ENCODE measurements around the gene ZNF585A. TPM values are rescaled to one million over a fixed set of nuclear protein-coding genes. Genes with fewer than 3 reads are reported as not detected.
"Not testable (repeated sequence)": the region's sequence is repeated elsewhere in the genome, so short reads cannot be mapped to it uniquely, and the experiment has no call there.

Gene ZNF585A
- total and polyA plus RNA-seq, 12 donors, result 8.1 to 39.4 (median 16.7) TPM

GRCh38 chr19:37218592-37218935 lies 46.1 kb upstream of the ZNF585A start:
- 13 to 20% (median 15%) methylated on average over 6 of the region's 6 CpGs for WGBS, 4 donors

DNA sequence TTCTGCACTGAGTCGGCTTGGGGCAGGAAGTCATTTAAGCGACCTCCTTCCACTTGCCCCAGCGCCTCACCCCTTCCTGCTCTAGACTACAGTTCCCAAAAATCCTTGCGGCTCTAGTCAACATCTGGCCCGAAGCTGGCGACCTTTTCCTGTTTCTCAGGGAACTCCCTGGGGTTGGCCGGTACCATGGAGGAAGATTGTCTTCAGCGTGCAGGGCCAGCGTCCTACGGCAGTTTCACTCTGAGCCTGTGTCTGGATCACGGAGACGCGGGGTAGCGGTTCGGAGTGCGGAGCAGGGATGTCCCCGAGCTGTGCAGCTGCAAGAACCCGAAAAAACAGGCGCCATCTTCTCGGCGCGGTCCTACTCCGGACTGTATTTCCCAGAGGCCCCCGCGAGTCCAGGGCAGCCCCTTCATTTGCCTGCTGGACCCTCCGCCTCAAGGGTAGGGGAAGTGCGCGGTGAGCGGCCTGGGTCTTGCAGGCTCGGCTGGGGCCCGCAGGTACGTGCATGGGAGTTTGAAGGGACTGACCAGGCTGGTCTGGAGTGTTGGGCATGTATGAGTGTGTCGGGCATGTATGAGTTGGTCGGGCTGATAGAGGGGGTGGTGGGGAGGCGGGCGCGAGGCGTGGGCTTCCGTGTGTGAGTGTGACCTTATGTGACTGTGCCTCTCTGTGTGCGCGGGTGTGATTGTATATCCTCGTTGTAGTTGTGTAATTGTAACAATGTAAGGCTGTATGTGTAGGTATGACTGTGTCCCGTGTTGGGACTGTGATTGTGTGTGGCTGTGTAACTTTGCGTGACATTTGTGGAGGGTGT lies 45.5 kb upstream of the ZNF585A start, which contains the start of gene ZNF383:
ZNF383 (plus strand) TSS at position 440 of the 817 bp plus-strand sequence. CDS start 12,240 bp downstream, outside the sequence.
- intact Hi-C loops (cut with DNase I), result loop anchor here in 1 of 2 donors (10.0 kb wide), 1 partner anchor 107 kb away; no protein-coding TSS in a partner anchor
- peak within 1 kb of the TSS; percentile 38 to 92 (median 87) for H3K27ac ChIP-seq
- no peaks in the 10 kb centered on the region for H3K9me3 ChIP-seq (replicated peaks in 1 of 3)
- WGBS, 4 donors, result 0% methylated on average over 31 to 44 of the region's 44 CpGs
- peaks cover 0 to 9% of the 10 kb centered on the region in 2 donors for H3K36me3 ChIP-seq (replicated peaks in 1 of 2)
- peak within 1 kb of the TSS; percentile 19 to 100 (median 80) for H3K4me3 ChIP-seq
- no peaks in the 10 kb centered on the region for H3K27me3 ChIP-seq
- peak; percentile 82 to 92 (median 89) for DNase-seq
- no peak for TF ChIP-seq CTCF (IDR thresholded peaks at IDR 0.05)
- TF ChIP-seq POLR2A (IDR thresholded peaks at IDR 0.05), result peak; percentile 41 to 78
- peaks cover 4 to 13% of the 10 kb centered on the region in 2 donors for H3K4me1 ChIP-seq (replicated peaks in 1 of 2)

More at GRCh38 chr19:37218592-37218935, 46.1 kb upstream of the ZNF585A start:
- peaks cover 4 to 13% of the 10 kb centered on the region in 2 donors for H3K4me1 ChIP-seq (replicated peaks in 1 of 2)
- no peak for TF ChIP-seq CTCF (IDR thresholded peaks at IDR 0.05)
- no peak for TF ChIP-seq POLR2A (IDR thresholded peaks at IDR 0.05)
- peaks cover 0 to 14% of the 10 kb centered on the region in 2 donors for H3K36me3 ChIP-seq (replicated peaks in 1 of 2)
- no peaks in the 10 kb centered on the region for H3K9me3 ChIP-seq (replicated peaks in 1 of 3)
- intact Hi-C loops (cut with DNase I), result loop anchor here in 1 of 2 donors (10.0 kb wide), 1 partner anchor 106 kb away; no protein-coding TSS in a partner anchor
- peak in 2 of 7 donors; percentile 10 to 13 for DNase-seq
- peak overlapping the region; percentile 19 to 100 (median 80) for H3K4me3 ChIP-seq
- peak overlapping the region in 4 of 5 donors; percentile 38 to 92 (median 90) for H3K27ac ChIP-seq
- H3K27me3 ChIP-seq, result no peaks in the 10 kb centered on the region

DNA sequence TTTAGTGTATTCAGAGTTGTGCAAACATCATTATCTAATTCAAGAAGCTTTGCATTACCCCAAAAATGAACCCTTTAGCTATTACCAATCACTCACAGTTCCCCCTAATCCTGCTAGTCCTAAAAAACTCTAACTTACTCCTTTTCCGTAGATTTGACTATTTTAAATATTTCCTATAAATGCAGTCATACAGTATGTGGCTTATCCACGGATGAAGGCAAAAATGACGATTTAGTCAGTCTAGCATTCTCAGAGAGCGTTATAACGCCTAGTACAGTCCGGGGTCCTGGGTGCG lies 44.9 kb upstream of the ZNF585A start:
- Histone ChIP-seq H3K27me3 (no peaks in the 10 kb centered on the region), H3K27ac (peak overlapping the region in 4 of 5 donors; percentile 38 to 92 (median 90)), H3K4me1 (replicated peaks in 1 of 2) (peaks cover 4 to 13% of the 10 kb centered on the region in 2 donors), H3K36me3 (replicated peaks in 1 of 2) (peaks cover 0 to 4% of the 10 kb centered on the region in 2 donors), H3K9me3 (replicated peaks in 1 of 3) (no peaks in the 10 kb centered on the region), H3K4me3 (peak overlapping the region; percentile 19 to 100 (median 80))
- intact Hi-C loops (cut with DNase I), result loop anchor here in 1 of 2 donors (10.0 kb wide), 1 partner anchor 107 kb away; no protein-coding TSS in a partner anchor
- no peak for DNase-seq
- no peak for TF ChIP-seq POLR2A (IDR thresholded peaks at IDR 0.05)
- no peak for TF ChIP-seq CTCF (IDR thresholded peaks at IDR 0.05)
- WGBS, 4 donors, result 0 to 3% (median 0%) methylated on average over 7 of the region's 7 CpGs

GRCh38 chr19:37197768-37198167 lies 25.3 kb upstream of the ZNF585A start:
- H3K36me3 ChIP-seq (replicated peaks in 1 of 2), result peaks cover 0 to 17% of the 10 kb centered on the region in 2 donors
- H3K27ac ChIP-seq, result no peak overlapping the region
- intact Hi-C loops (cut with DNase I), result no loop called here
- H3K4me3 ChIP-seq, result no peak overlapping the region
- no peaks in the 10 kb centered on the region for H3K27me3 ChIP-seq
- DNase-seq, result no peak
- H3K9me3 ChIP-seq (replicated peaks in 1 of 3), result no peaks in the 10 kb centered on the region
- H3K4me1 ChIP-seq (replicated peaks in 1 of 2), result no peaks in the 10 kb centered on the region
- TF ChIP-seq POLR2A (IDR thresholded peaks at IDR 0.05) (no peak), CTCF (IDR thresholded peaks at IDR 0.05) (no peak)
- WGBS, 4 donors, result 90 to 95% (median 93%) methylated on average over 2 of the region's 2 CpGs

GRCh38 chr19:37197115-37197514 lies 24.6 kb upstream of the ZNF585A start:
- H3K4me1 ChIP-seq (replicated peaks in 1 of 2); H3K27me3 ChIP-seq; H3K27ac ChIP-seq; H3K9me3 ChIP-seq (replicated peaks in 1 of 3); intact Hi-C loops (cut with DNase I); DNase-seq; H3K4me3 ChIP-seq: not testable (repeated sequence)
- 97 to 100% (median 98%) methylated on average over 4 to 5 of the region's 5 CpGs for WGBS, 4 donors
- H3K36me3 ChIP-seq (replicated peaks in 1 of 2), result peaks cover 0 to 17% of the 10 kb centered on the region in 2 donors

- H3K27ac ChIP-seq; H3K27me3 ChIP-seq; intact Hi-C loops (cut with DNase I); H3K9me3 ChIP-seq (replicated peaks in 1 of 3); H3K4me1 ChIP-seq (replicated peaks in 1 of 2); H3K4me3 ChIP-seq; DNase-seq: not testable (repeated sequence)
- H3K36me3 ChIP-seq (replicated peaks in 1 of 2), result peaks cover 0 to 17% of the 10 kb centered on the region in 2 donors
- 90 to 99% (median 95%) methylated on average over 4 of the region's 4 CpGs for WGBS, 4 donors
These were observed 22.8 kb upstream of the ZNF585A start for GRCh38 chr19:37195248-37195647.

GRCh38 chr19:37186071-37186470 lies 13.6 kb upstream of the ZNF585A start:
- H3K27ac ChIP-seq; H3K27me3 ChIP-seq; H3K4me1 ChIP-seq (replicated peaks in 1 of 2); DNase-seq; intact Hi-C loops (cut with DNase I); H3K4me3 ChIP-seq: not testable (repeated sequence)
- Histone ChIP-seq H3K9me3 (replicated peaks in 1 of 3) (peaks cover 0 to 70% (median 15%) of the 10 kb centered on the region in 3 donors), H3K36me3 (replicated peaks in 1 of 2) (peaks cover 0 to 17% of the 10 kb centered on the region in 2 donors)
- WGBS, 4 donors, result 91 to 99% (median 94%) methylated on average over 4 of the region's 4 CpGs
